ENCODE data around the gene CRISP2. TPM values are rescaled to one million over a fixed set of nuclear protein-coding genes. Genes with fewer than 3 reads are reported as not detected.

CRISP2 gene
- total and polyA plus RNA-seq, 2 donors (not counting 1 experiment from before 2014, with no cell fraction given): not detected

DNA sequence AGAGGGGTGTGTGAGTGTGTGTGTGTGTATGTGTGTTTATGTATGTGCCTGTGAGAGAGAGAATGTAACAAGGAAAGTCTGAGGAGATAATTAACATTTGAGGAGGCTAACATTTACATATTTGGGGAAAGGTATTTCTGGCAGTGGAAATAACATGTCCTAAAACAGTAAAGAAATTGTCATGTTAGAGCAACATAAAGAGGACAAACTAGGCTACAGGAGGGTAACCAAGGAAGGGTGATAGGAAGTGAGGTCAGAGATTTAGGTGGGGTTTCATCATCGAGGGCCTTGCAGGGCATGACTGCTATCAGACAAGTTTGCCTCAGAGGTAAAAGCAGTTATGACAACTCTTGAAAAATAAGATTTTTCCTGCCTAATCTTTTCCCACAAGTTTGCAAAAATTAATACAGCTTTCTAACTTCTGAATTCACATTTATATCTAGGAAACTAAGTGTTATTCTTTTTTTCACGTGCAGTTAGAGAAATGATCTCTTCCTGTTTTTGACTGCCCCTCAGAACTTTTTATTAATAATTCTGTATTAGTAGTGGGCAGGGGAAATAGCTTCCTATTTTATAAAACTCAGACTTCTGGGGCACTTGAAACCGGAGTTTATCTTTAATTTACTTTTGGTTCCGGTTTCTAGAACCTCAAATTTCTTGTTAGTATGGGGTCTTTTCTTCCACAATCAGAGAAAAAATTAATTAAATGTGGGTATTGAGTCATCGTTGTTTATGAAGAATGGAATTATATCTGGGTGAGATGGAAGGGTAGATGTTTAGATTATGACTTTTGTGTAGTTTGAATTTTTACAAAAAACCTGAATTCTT, 46.2 kb downstream of the CRISP2 start:
- Histone ChIP-seq H3K4me2 (replicated peaks; ENCODE audit: low read depth, low read length, poor library complexity, severe bottlenecking) (no peak overlapping the region), H3K27ac (ENCODE audit: low read length in 2 of 2) (no peak overlapping the region), H3K36me3 (replicated peaks in 1 of 2; ENCODE audit: control extremely low read depth in 1 of 2, control insufficient read depth in 1 of 2, extremely low read depth in 1 of 2, insufficient read depth in 2 of 2, low read length in 1 of 2) (no peaks in the 10 kb centered on the region), H4K20me1 (ENCODE audit: control insufficient read depth, insufficient read depth, low read length, poor library complexity, severe bottlenecking) (no peaks in the 10 kb centered on the region), H3K79me2 (ENCODE audit: control insufficient read depth, insufficient read depth, low read length) (no peaks in the 10 kb centered on the region), H3K4me1 (ENCODE audit: control insufficient read depth in 2 of 2, insufficient read depth in 2 of 2, low read length in 2 of 2) (no peaks in the 10 kb centered on the region), H3K4me3 (ENCODE audit: control extremely low read depth in 1 of 5, extremely low read depth in 1 of 5, insufficient read depth in 1 of 5, low read depth in 2 of 5, low read length in 4 of 5) (no peak overlapping the region), H3K9ac (ENCODE audit: low read length) (no peak overlapping the region), H3K9me3 (ENCODE audit: control extremely low read depth in 1 of 3, control insufficient read depth in 2 of 3, insufficient read depth in 1 of 3, low read length in 2 of 3) (no peaks in the 10 kb centered on the region), H3K27me3 (replicated peaks in 1 of 4; ENCODE audit: control extremely low read depth in 1 of 4, control insufficient read depth in 3 of 4, insufficient read depth in 4 of 4, low read length in 3 of 4) (no peaks in the 10 kb centered on the region), H2AFZ (ENCODE audit: insufficient read depth, low read depth, low read length, poor library complexity, severe bottlenecking) (no peak overlapping the region)
- TF ChIP-seq EZH2 (IDR thresholded peaks at IDR 0.05; ENCODE audit: borderline replicate concordance, insufficient read depth, low read depth, low read length, poor library complexity, severe bottlenecking): no peak
- TF ChIP-seq, protein P1, sequence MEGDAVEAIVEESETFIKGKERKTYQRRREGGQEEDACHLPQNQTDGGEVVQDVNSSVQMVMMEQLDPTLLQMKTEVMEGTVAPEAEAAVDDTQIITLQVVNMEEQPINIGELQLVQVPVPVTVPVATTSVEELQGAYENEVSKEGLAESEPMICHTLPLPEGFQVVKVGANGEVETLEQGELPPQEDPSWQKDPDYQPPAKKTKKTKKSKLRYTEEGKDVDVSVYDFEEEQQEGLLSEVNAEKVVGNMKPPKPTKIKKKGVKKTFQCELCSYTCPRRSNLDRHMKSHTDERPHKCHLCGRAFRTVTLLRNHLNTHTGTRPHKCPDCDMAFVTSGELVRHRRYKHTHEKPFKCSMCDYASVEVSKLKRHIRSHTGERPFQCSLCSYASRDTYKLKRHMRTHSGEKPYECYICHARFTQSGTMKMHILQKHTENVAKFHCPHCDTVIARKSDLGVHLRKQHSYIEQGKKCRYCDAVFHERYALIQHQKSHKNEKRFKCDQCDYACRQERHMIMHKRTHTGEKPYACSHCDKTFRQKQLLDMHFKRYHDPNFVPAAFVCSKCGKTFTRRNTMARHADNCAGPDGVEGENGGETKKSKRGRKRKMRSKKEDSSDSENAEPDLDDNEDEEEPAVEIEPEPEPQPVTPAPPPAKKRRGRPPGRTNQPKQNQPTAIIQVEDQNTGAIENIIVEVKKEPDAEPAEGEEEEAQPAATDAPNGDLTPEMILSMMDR (IDR thresholded peaks at IDR 0.05): no peak
- H3K4me3 Mint-ChIP-seq: no peak overlapping the region
- POLR2A ChIA-PET: no interaction called here
- intact Hi-C loops (cut with micrococcal nuclease): no loop called here
- CTCF ChIA-PET: no interaction called here
- H3K27ac Mint-ChIP-seq: no peak overlapping the region
- H3K4me1 Mint-ChIP-seq: no peaks in the 10 kb centered on the region
- peaks cover 3% of the 10 kb centered on the region for H3K9me3 Mint-ChIP-seq (ENCODE audit: insufficient read depth)
- DNase-seq (no peak), ATAC-seq (ENCODE audit: low read depth) (no peak)
- H3K27me3 Mint-ChIP-seq: no peaks in the 10 kb centered on the region
- WGBS (ENCODE audit: insufficient coverage): 20% methylated on average over 1 of the region's 5 CpGs

GRCh38 chr6:49666480-49666879, 46.9 kb downstream of the CRISP2 start:
- H3K36me3 ChIP-seq (replicated peaks in 1 of 2; ENCODE audit: control extremely low read depth in 1 of 2, control insufficient read depth in 1 of 2, extremely low read depth in 1 of 2, insufficient read depth in 2 of 2, low read length in 1 of 2): no peaks in the 10 kb centered on the region
- ATAC-seq (ENCODE audit: low read depth): no peak
- TF ChIP-seq, protein P1 (IDR thresholded peaks at IDR 0.05): no peak
- no peak for TF ChIP-seq EZH2 (IDR thresholded peaks at IDR 0.05; ENCODE audit: borderline replicate concordance, insufficient read depth, low read depth, low read length, poor library complexity, severe bottlenecking)
- H3K4me1 Mint-ChIP-seq: no peaks in the 10 kb centered on the region
- no peak overlapping the region for H3K27ac ChIP-seq (ENCODE audit: low read length in 2 of 2)
- no peak overlapping the region for H3K4me3 Mint-ChIP-seq
- H3K27me3 ChIP-seq (replicated peaks in 1 of 4; ENCODE audit: control extremely low read depth in 1 of 4, control insufficient read depth in 3 of 4, insufficient read depth in 4 of 4, low read length in 3 of 4): no peaks in the 10 kb centered on the region
- no peak overlapping the region for H3K4me2 ChIP-seq (replicated peaks; ENCODE audit: low read depth, low read length, poor library complexity, severe bottlenecking)
- no peaks in the 10 kb centered on the region for H3K79me2 ChIP-seq (ENCODE audit: control insufficient read depth, insufficient read depth, low read length)
- H3K9ac ChIP-seq (ENCODE audit: low read length): no peak overlapping the region
- CTCF ChIA-PET: no interaction called here
- H3K9me3 ChIP-seq (ENCODE audit: control extremely low read depth in 1 of 3, control insufficient read depth in 2 of 3, insufficient read depth in 1 of 3, low read length in 2 of 3): no peaks in the 10 kb centered on the region
- DNase-seq: no peak
- no peaks in the 10 kb centered on the region for H3K4me1 ChIP-seq (ENCODE audit: control insufficient read depth in 2 of 2, insufficient read depth in 2 of 2, low read length in 2 of 2)
- no peak overlapping the region for H2AFZ ChIP-seq (ENCODE audit: insufficient read depth, low read depth, low read length, poor library complexity, severe bottlenecking)
- no peak overlapping the region for H3K27ac Mint-ChIP-seq
- POLR2A ChIA-PET: no interaction called here
- no peaks in the 10 kb centered on the region for H3K9me3 Mint-ChIP-seq (ENCODE audit: insufficient read depth)
- H3K27me3 Mint-ChIP-seq: no peaks in the 10 kb centered on the region
- no peak overlapping the region for H3K4me3 ChIP-seq (ENCODE audit: control extremely low read depth in 1 of 5, extremely low read depth in 1 of 5, insufficient read depth in 1 of 5, low read depth in 2 of 5, low read length in 4 of 5)
- no peaks in the 10 kb centered on the region for H4K20me1 ChIP-seq (ENCODE audit: control insufficient read depth, insufficient read depth, low read length, poor library complexity, severe bottlenecking)
- WGBS (ENCODE audit: insufficient coverage): no CpG with 5 or more reads among the region's 1 CpG
- intact Hi-C loops (cut with micrococcal nuclease): no loop called here

Measured in B cell (primary cell).